PC-3 (cell line): ENCODE results near the gene IL1R1. TPM values are rescaled to one million over a fixed set of nuclear protein-coding genes. Genes with fewer than 3 reads are reported as not detected.
A peak's percentile ranks its signal among the peaks of the same experiment; 100 is the strongest.

ENCODE experiments used
- ATAC-seq: fragments of 200-7000 bp; cut with Tn5 transposase; 2 replicates; pipeline ENCODE4 v1.9.1; 2020; ENCODE audit warnings: mild to moderate bottlenecking, moderate library complexity
- BruUV-seq: library from RNA; stranded (reverse); fragments of 400-500 nt; replicated peaks from 2 replicates; lab custom pipeline; 2021; lab: Mats Ljungman, UMichigan
- CTCF ChIA-PET: fragments of 300-600 bp; sonication (Branson Sonifier 250); formaldehyde crosslinking; loops from one replicate; lab custom pipeline; 2022; ENCODE audit warnings: antibody characterized with exemption; lab: Charles Lee
- POLR2A ChIA-PET: fragments of 300-600 bp; sonication (Branson Sonifier 250); formaldehyde crosslinking; loops from one replicate; lab custom pipeline; 2022; ENCODE audit warnings: antibody characterized with exemption; ENCODE audit not compliant: unreplicated experiment; lab: Charles Lee
- DNase-seq: peaks from one replicate; pipeline ENCODE4 v3.0.0-alpha.2; 2015
- H2AFZ ChIP-seq: fragments of 300-600 bp; sonication (generic); 2 replicates; pipeline ENCODE4 v1.6.0; 2016; ENCODE audit warnings: antibody characterized with exemption, low read length
- H3F3A ChIP-seq: fragments of 300-600 bp; sonication (generic); one replicate; pipeline ENCODE4 v1.6.0; 2017; ENCODE audit warnings: antibody characterized with exemption, low read length, control low read depth, mild to moderate bottlenecking; ENCODE audit not compliant: unreplicated experiment
- H3K27ac ChIP-seq: fragments of 300-600 bp; sonication (generic); 2 replicates; pipeline ENCODE4 v1.5.1; 2016; ENCODE audit warnings: mild to moderate bottlenecking, low read length
- H3K27me3 ChIP-seq: fragments of 300-600 bp; sonication (generic); 2 replicates; pipeline ENCODE4 v1.6.1; 2016; ENCODE audit warnings: low read length, mixed read lengths
- H3K36me3 ChIP-seq: fragments of 300-600 bp; sonication (generic); 2 replicates; pipeline ENCODE4 v1.6.1; 2016; ENCODE audit warnings: low read depth, mixed run types, low read length, mixed read lengths
- H3K4me1 ChIP-seq: fragments of 300-600 bp; sonication (generic); 2 replicates; pipeline ENCODE4 v1.5.1; 2016; ENCODE audit warnings: low read length; ENCODE audit not compliant: insufficient read depth
- H3K4me2 ChIP-seq: fragments of 300-600 bp; sonication (generic); 2 replicates; pipeline ENCODE4 v1.6.0; 2016; ENCODE audit warnings: low read length
- H3K4me3 ChIP-seq: fragments of 300-600 bp; sonication (generic); 2 replicates; pipeline ENCODE4 v1.5.1; 2016; ENCODE audit warnings: mild to moderate bottlenecking, low read length, mixed read lengths
- H3K79me2 ChIP-seq: fragments of 300-600 bp; sonication (generic); 2 replicates; pipeline ENCODE4 v1.6.1; 2017; ENCODE audit warnings: low read length, mixed read lengths
- H3K9ac ChIP-seq: fragments of 300-600 bp; sonication (generic); 2 replicates; pipeline ENCODE4 v1.6.0; 2016; ENCODE audit warnings: mild to moderate bottlenecking, low read length
- H3K9me2 ChIP-seq: fragments of 300-600 bp; sonication (generic); replicated peaks from 2 replicates; pipeline ENCODE4 v1.6.1; 2016; ENCODE audit warnings: mixed run types, low read length, mixed read lengths
- H3K9me3 ChIP-seq: fragments of 300-600 bp; sonication (generic); 2 replicates; pipeline ENCODE4 v1.6.1; 2016; ENCODE audit warnings: low read length, mixed read lengths
- H4K20me1 ChIP-seq: fragments of 300-600 bp; sonication (generic); 2 replicates; pipeline ENCODE4 v1.6.1; 2016; ENCODE audit warnings: low read length, mixed read lengths
- CTCF ChIP-seq: fragments of 300-600 bp; sonication (generic); conservative IDR thresholded peaks from 2 replicates; pipeline ENCODE4 v1.5.1; 2017; ENCODE audit warnings: antibody characterized with exemption, low read depth, mild to moderate bottlenecking, low read length
- EZH2 ChIP-seq: fragments of 300-600 bp; sonication (generic); IDR thresholded peaks from one replicate; pipeline ENCODE4 v1.6.1; 2017; ENCODE audit warnings: antibody characterized with exemption, mild to moderate bottlenecking, low read length; ENCODE audit not compliant: unreplicated experiment
- EZH2phosphoT487 ChIP-seq: fragments of 300-600 bp; sonication (generic); IDR thresholded peaks from 2 replicates; pipeline ENCODE4 v1.6.1; 2018; ENCODE audit warnings: mild to moderate bottlenecking, antibody characterized with exemption, low read length, borderline replicate concordance
- intact Hi-C: fragments of 100-400 bp; cut with micrococcal nuclease; formaldehyde crosslinking; loops from 2 replicates; pipeline ENCODE4 v1.9.0; 2023
- total RNA-seq: library from RNA; depleted of rRNA; stranded (reverse); fragments of >200 nt; gene quantifications from 2 replicates; pipeline ENCODE4 v1.2.3, GENCODE V29; 2014

Gene IL1R1
- total RNA-seq, 1 experiment from 2014 or later, result 0.69 TPM

- no TSS peak for BruUV-seq
- ATAC-seq, result no peak
- ChIA-PET CTCF (no interaction called here), POLR2A (no interaction called here)
- H3K9me3 ChIP-seq, result no peaks in the 10 kb centered on the region
- H4K20me1 ChIP-seq, result no peaks in the 10 kb centered on the region
- peaks cover 8% of the 10 kb centered on the region; the same call in 1 of the 2 replicates for H3K4me1 ChIP-seq
- peak overlapping the region; percentile 98 for H2AFZ ChIP-seq
- H3K27ac ChIP-seq, result no peak overlapping the region
- no peaks in the 10 kb centered on the region for H3K27me3 ChIP-seq
- no peak for DNase-seq
- TF ChIP-seq EZH2 (no peak), CTCF (no peak), EZH2phosphoT487 (no peak)
- H3F3A ChIP-seq, result no peaks in the 10 kb centered on the region
- H3K9me2 ChIP-seq, result no peaks in the 10 kb centered on the region
- no peak overlapping the region for H3K9ac ChIP-seq
- intact Hi-C loops, result no loop called here
- H3K4me2 ChIP-seq, result peak overlapping the region; percentile 96
- no peaks in the 10 kb centered on the region for H3K79me2 ChIP-seq
- no peaks in the 10 kb centered on the region for H3K36me3 ChIP-seq
- peak overlapping the region; percentile 73; the same call in 1 of the 2 replicates for H3K4me3 ChIP-seq
Measured at GRCh38 chr2:102143450-102143985, 972 bp downstream of the IL1R1 start.

DNA sequence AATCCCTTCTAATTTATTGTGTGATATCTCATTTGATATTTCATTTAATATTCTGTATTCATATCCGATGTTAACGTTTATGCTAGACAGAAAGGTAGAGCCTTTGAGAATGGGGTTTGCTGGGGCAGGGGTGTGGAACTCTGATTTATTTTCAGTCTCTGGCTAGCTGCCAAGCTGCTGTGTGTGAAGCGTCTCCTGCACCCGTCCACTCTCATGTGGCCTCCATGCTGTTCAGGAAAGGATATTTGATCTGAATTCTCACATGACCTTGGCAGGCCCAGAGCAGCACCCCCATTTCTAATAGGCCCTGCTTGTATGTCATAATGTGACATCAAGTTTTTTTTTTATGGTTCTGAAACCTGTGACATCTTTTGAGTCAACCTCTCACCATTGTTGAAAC is 1.6 kb downstream of the IL1R1 start:
- Histone ChIP-seq H3K27ac (no peak overlapping the region), H3K4me2 (no peak overlapping the region), H3K36me3 (no peaks in the 10 kb centered on the region), H3K9ac (no peak overlapping the region), H2AFZ (no peak overlapping the region), H3K9me3 (no peaks in the 10 kb centered on the region), H3F3A (no peaks in the 10 kb centered on the region), H3K4me1 (peaks cover 8% of the 10 kb centered on the region; the same call in 1 of the 2 replicates), H3K4me3 (no peak overlapping the region), H4K20me1 (no peaks in the 10 kb centered on the region), H3K9me2 (no peaks in the 10 kb centered on the region), H3K79me2 (no peaks in the 10 kb centered on the region), H3K27me3 (no peaks in the 10 kb centered on the region)
- ChIA-PET CTCF (no interaction called here), POLR2A (no interaction called here)
- DNase-seq, result no peak
- intact Hi-C loops, result no loop called here
- no TSS peak for BruUV-seq
- TF ChIP-seq CTCF, result no peak
- no peak for TF ChIP-seq EZH2
- TF ChIP-seq EZH2phosphoT487, result no peak
- ATAC-seq, result no peak

- H3K79me2 ChIP-seq, result no peaks in the 10 kb centered on the region
- H3K4me1 ChIP-seq, result peaks cover 8% of the 10 kb centered on the region; the same call in 1 of the 2 replicates
- DNase-seq (no peak), ATAC-seq (no peak)
- H3K27me3 ChIP-seq, result no peaks in the 10 kb centered on the region
- H3K4me3 ChIP-seq, result no peak overlapping the region
- H2AFZ ChIP-seq, result no peak overlapping the region
- no peak overlapping the region for H3K4me2 ChIP-seq
- intact Hi-C loops, result no loop called here
- H3F3A ChIP-seq, result no peaks in the 10 kb centered on the region
- no TSS peak for BruUV-seq
- H3K27ac ChIP-seq, result no peak overlapping the region
- H3K9me2 ChIP-seq, result no peaks in the 10 kb centered on the region
- no peak for TF ChIP-seq CTCF
- no peak for TF ChIP-seq EZH2
- no peak for TF ChIP-seq EZH2phosphoT487
- H3K9me3 ChIP-seq, result no peaks in the 10 kb centered on the region
- H3K36me3 ChIP-seq, result no peaks in the 10 kb centered on the region
- H3K9ac ChIP-seq, result no peak overlapping the region
- H4K20me1 ChIP-seq, result no peaks in the 10 kb centered on the region
- CTCF ChIA-PET, result no interaction called here
- POLR2A ChIA-PET, result no interaction called here
Measured at GRCh38 chr2:102145107-102145506, 2.6 kb downstream of the IL1R1 start.
